HCT116 (cell line): ENCODE data around the gene ADCY2. TPM values are rescaled to one million over a fixed set of nuclear protein-coding genes. Genes with fewer than 3 reads are reported as not detected.

ENCODE experiments used
- ATAC-seq: fragments of 200-7000 bp; cut with Tn5 transposase; 2 replicates; pipeline ENCODE4 v1.9.1; 2020; ENCODE audit warnings: mild to moderate bottlenecking, moderate library complexity
- BruUV-seq: library from RNA; stranded (reverse); fragments of 400-500 nt; replicated peaks from 2 replicates; lab custom pipeline; 2021; lab: Mats Ljungman, UMichigan
- CTCF ChIA-PET: fragments of 300-600 bp; sonication (Branson Sonifier 250); formaldehyde crosslinking; loops from one replicate; lab custom pipeline; 2021; ENCODE audit warnings: antibody characterized with exemption; lab: Charles Lee
- POLR2A ChIA-PET: fragments of 300-600, 350-600 bp; sonication (Branson Sonifier 250); formaldehyde crosslinking; loops from one replicate; lab custom pipeline; 2021; ENCODE audit warnings: antibody characterized with exemption; lab: Charles Lee
- RAD21 ChIA-PET, 2 experiments: fragments of 300-600 bp; sonication (Branson Sonifier 250); formaldehyde crosslinking; loops; one replicate each; lab custom pipeline; 2023; ENCODE audit warnings: low total read pairs in 2 of 2; ENCODE audit not compliant: uncharacterized antibody in 2 of 2, unreplicated experiment in 2 of 2, low non-redundant PET in 1 of 2; lab: Charles Lee
- DNase-seq: peaks from one replicate; pipeline ENCODE4 v3.0.0-alpha.2; 2010; ENCODE audit warnings: low read depth, low spot score
- H2AFZ ChIP-seq: fragments of 200-600 bp; shearing (Covaris generic), sonication (generic); 2 replicates; pipeline ENCODE4 v1.6.1; 2017; ENCODE audit warnings: low read depth, mixed run types, mixed read lengths, antibody characterized with exemption, low read length; ENCODE audit not compliant: poor library complexity, severe bottlenecking
- H3K27ac ChIP-seq: 2 replicates; pipeline ENCODE4 v1.5.1; 2012; ENCODE audit warnings: low read depth, low read length
- H3K27me3 ChIP-seq: fragments of 200-600 bp; sonication (generic); 2 replicates; pipeline ENCODE4 v1.6.1; 2016; ENCODE audit warnings: mixed run types, low read length, mixed read lengths; ENCODE audit not compliant: insufficient read depth
- H3K36me3 ChIP-seq, 2 experiments: fragments of 200-500 bp in 1 of 2; fragments of 200-600 bp in 1 of 2; sonication (Bioruptor generic) in 1 of 2; sonication (generic) in 1 of 2; 2 replicates each; pipeline versions ENCODE4 v1.5.1 to v1.6.1; 2014 to 2016; ENCODE audit warnings: low read length in 2 of 2, inconsistent platforms in 1 of 2, mixed read lengths in 1 of 2, mixed run types in 1 of 2; ENCODE audit not compliant: insufficient read depth in 2 of 2, control insufficient read depth in 1 of 2
- H3K4me1 ChIP-seq, 2 experiments: fragments of 200-600 bp in 1 of 2; sonication (generic) in 1 of 2; 2 replicates each; pipeline versions ENCODE4 v1.5.1 to v1.6.1; 2012 to 2017; ENCODE audit warnings: low read length in 2 of 2, inconsistent platforms in 1 of 2, mild to moderate bottlenecking in 1 of 2, mixed read lengths in 1 of 2, mixed run types in 1 of 2, moderate library complexity in 1 of 2; ENCODE audit not compliant: insufficient read depth in 2 of 2, control insufficient read depth in 1 of 2
- H3K4me2 ChIP-seq: fragments of 200-600 bp; sonication (generic); 2 replicates; pipeline ENCODE4 v1.6.1; 2017; ENCODE audit warnings: mixed run types, low read length, mixed read lengths
- H3K4me3 ChIP-seq, 2 experiments: fragments of 200-600 bp in 1 of 2; sonication (generic) in 1 of 2; replicated peaks in 1 of 2; 2 replicates each; pipeline ENCODE4 v1.5.1; 2011 to 2016; ENCODE audit warnings: low read length in 2 of 2, control low read depth in 1 of 2, low read depth in 1 of 2, mild to moderate bottlenecking in 1 of 2, mixed read lengths in 1 of 2, mixed run types in 1 of 2
- H3K79me2 ChIP-seq: fragments of 200-600 bp; sonication (generic); 2 replicates; pipeline ENCODE4 v1.6.1; 2017; ENCODE audit warnings: mild to moderate bottlenecking, mixed run types, low read length, moderate library complexity, mixed read lengths; ENCODE audit not compliant: insufficient read depth
- H3K9ac ChIP-seq: fragments of 200-600 bp; sonication (generic); 2 replicates; pipeline ENCODE4 v1.6.1; 2016; ENCODE audit warnings: low read length, mixed read lengths
- H3K9me2 ChIP-seq: fragments of 200-600 bp; sonication (generic), shearing (Covaris generic); 2 replicates; pipeline ENCODE4 v1.6.1; 2017; ENCODE audit warnings: mixed run types, mild to moderate bottlenecking, moderate library complexity; ENCODE audit not compliant: insufficient read depth
- H3K9me3 ChIP-seq, 2 experiments: fragments of 200-500 bp in 1 of 2; fragments of 200-600 bp in 1 of 2; sonication (Bioruptor generic) in 1 of 2; sonication (generic) in 1 of 2; 2 replicates each; pipeline ENCODE4 v1.6.1; 2014 to 2017; ENCODE audit warnings: low read length in 2 of 2, mixed read lengths in 2 of 2, inconsistent platforms in 1 of 2, low read depth in 1 of 2, mild to moderate bottlenecking in 1 of 2, mixed run types in 1 of 2, moderate library complexity in 1 of 2; ENCODE audit not compliant: control insufficient read depth in 1 of 2, insufficient read depth in 1 of 2
- H4K20me1 ChIP-seq: fragments of 200-600 bp; sonication (generic), shearing (Covaris generic); 2 replicates; pipeline ENCODE4 v1.6.1; 2017; ENCODE audit warnings: mixed run types, mild to moderate bottlenecking, moderate library complexity; ENCODE audit not compliant: insufficient read depth
- CTCF ChIP-seq, 3 experiments: fragments of 200-600 bp in 1 of 3; sonication (generic) in 1 of 3; IDR thresholded peaks in 2 of 3; conservative IDR thresholded peaks in 1 of 3; 2 replicates each; pipeline ENCODE4 v1.5.1; 2012 to 2017; ENCODE audit warnings: low read depth in 2 of 3, low read length in 2 of 3, antibody characterized with exemption in 1 of 3, borderline replicate concordance in 1 of 3, control low read depth in 1 of 3, mild to moderate bottlenecking in 1 of 3, mixed read lengths in 1 of 3, mixed run types in 1 of 3, moderate library complexity in 1 of 3; ENCODE audit not compliant: insufficient read depth in 1 of 3
- EZH2 ChIP-seq: fragments of 200-600 bp; sonication (generic); IDR thresholded peaks from 2 replicates; pipeline ENCODE4 v1.6.1; 2017; ENCODE audit warnings: antibody characterized with exemption, mixed run types
- EZH2phosphoT487 ChIP-seq: fragments of 200-600 bp; IDR thresholded peaks from 2 replicates; pipeline ENCODE4 v1.6.1; 2018; ENCODE audit warnings: antibody characterized with exemption, borderline replicate concordance
- JUND ChIP-seq: IDR thresholded peaks from 2 replicates; pipeline ENCODE4 v1.6.1; 2012
- POLR2AphosphoS5 ChIP-seq: IDR thresholded peaks from 2 replicates; pipeline ENCODE4 v1.6.1; 2011; ENCODE audit warnings: mild to moderate bottlenecking, low read depth, low read length, moderate library complexity
- TCF7L2 ChIP-seq: IDR thresholded peaks from 2 replicates; pipeline ENCODE4 v1.7.0; 2011; ENCODE audit warnings: borderline replicate concordance, inconsistent platforms; ENCODE audit not compliant: insufficient read depth, insufficient read length; ENCODE audit errors: extremely low read depth
- YY1 ChIP-seq: IDR thresholded peaks from 2 replicates; pipeline ENCODE4 v1.6.1; 2011; ENCODE audit warnings: low read length, low read depth, moderate library complexity, mild to moderate bottlenecking; ENCODE audit not compliant: insufficient replicate concordance; ENCODE audit errors: extremely low read depth
- ZFX ChIP-seq: fragments of 450-650 bp; IDR thresholded peaks from 2 replicates; pipeline ENCODE4 v1.6.1; 2017
- intact Hi-C: fragments of 100-400 bp; cut with micrococcal nuclease; formaldehyde crosslinking; loops from 2 replicates; pipeline ENCODE4 v1.10.0; 2022
- total RNA-seq: library from RNA; stranded (reverse); gene quantifications from one replicate; pipeline ENCODE4 v1.2.1, GENCODE V29; 2021; ENCODE audit not compliant: unreplicated experiment

Gene ADCY2
- total RNA-seq, 1 experiment from 2014 or later: 0.15 TPM

DNA sequence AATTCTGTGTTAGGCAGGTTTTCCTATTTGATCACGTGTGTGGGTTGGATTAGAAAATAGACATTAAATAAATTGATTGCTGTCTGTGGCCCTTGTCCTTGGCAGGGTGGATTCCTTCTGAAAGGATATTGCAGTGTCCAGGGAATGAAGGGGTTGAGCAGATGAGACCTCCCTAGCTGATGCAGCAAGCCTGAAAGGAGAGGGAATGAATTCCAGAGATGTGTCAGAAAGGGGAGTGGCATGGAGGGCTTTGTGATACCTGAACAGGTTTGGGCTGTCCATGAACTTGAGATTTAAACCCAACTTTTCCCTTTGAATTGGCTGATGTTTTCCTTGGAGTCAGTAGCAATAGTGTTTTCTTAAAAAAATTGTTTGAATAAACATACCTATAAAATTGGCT lies 66.8 kb downstream of the ADCY2 start:
- H3K79me2 ChIP-seq: no peaks in the 10 kb centered on the region
- peaks cover 0 to 30% of the 10 kb centered on the region in 2 experiments; a peak in 2 of 4 replicates for H3K9me3 ChIP-seq
- DNase-seq (no peak), ATAC-seq (no peak)
- no peaks in the 10 kb centered on the region for H4K20me1 ChIP-seq
- intact Hi-C loops: no loop called here
- H3K9ac ChIP-seq: no peak overlapping the region
- H3K27me3 ChIP-seq: no peaks in the 10 kb centered on the region
- POLR2A ChIA-PET: no interaction called here
- no peaks in the 10 kb centered on the region for H3K36me3 ChIP-seq
- RAD21 ChIA-PET: no interaction called here
- H3K4me2 ChIP-seq: no peak overlapping the region
- CTCF ChIA-PET: no interaction called here
- no peak for TF ChIP-seq TCF7L2
- TF ChIP-seq EZH2: no peak
- TF ChIP-seq POLR2AphosphoS5: no peak
- H3K27ac ChIP-seq: no peak overlapping the region
- H3K4me1 ChIP-seq: no peaks in the 10 kb centered on the region
- no peak overlapping the region for H3K4me3 ChIP-seq
- no peaks in the 10 kb centered on the region for H3K9me2 ChIP-seq
- no peak overlapping the region for H2AFZ ChIP-seq
- BruUV-seq: no TSS peak

- no peak for DNase-seq
- ChIA-PET POLR2A (no interaction called here), CTCF (no interaction called here)
Measured at GRCh38 chr5:7464182-7464581, 68.2 kb downstream of the ADCY2 start.

More at GRCh38 chr5:7464182-7464581, 68.2 kb downstream of the ADCY2 start:
- H3K9me2 ChIP-seq: no peaks in the 10 kb centered on the region
- no peaks in the 10 kb centered on the region for H3K36me3 ChIP-seq
- H3K27me3 ChIP-seq: no peaks in the 10 kb centered on the region
- H2AFZ ChIP-seq: no peak overlapping the region
- intact Hi-C loops: no loop called here
- H3K27ac ChIP-seq: no peak overlapping the region
- no peak overlapping the region for H3K9ac ChIP-seq
- no peaks in the 10 kb centered on the region for H3K79me2 ChIP-seq
- no peaks in the 10 kb centered on the region for H3K4me1 ChIP-seq
- TF ChIP-seq ZFX: no peak
- TF ChIP-seq POLR2AphosphoS5: no peak
- no peak for TF ChIP-seq EZH2phosphoT487
- TF ChIP-seq YY1: no peak
- no peak for TF ChIP-seq CTCF (IDR thresholded peaks at IDR 0.05 in 2 of 3, conservative IDR thresholded peaks at IDR 0.05 in 1 of 3; ENCODE audit: borderline replicate concordance in 1 of 3, insufficient read depth in 1 of 3, low read depth in 2 of 3, low read length in 2 of 3)
- no peak for TF ChIP-seq JUND
- BruUV-seq: no TSS peak
- H4K20me1 ChIP-seq: no peaks in the 10 kb centered on the region
- no peak for ATAC-seq
- peaks cover 0 to 27% of the 10 kb centered on the region in 2 experiments; a peak in 2 of 4 replicates for H3K9me3 ChIP-seq
- no peak overlapping the region for H3K4me2 ChIP-seq
- H3K4me3 ChIP-seq: no peak overlapping the region
- RAD21 ChIA-PET: no interaction called here
